Stimulated activated CD4-positive, alpha-beta T cell treated with anti-CD3 and anti-CD28 coated beads, Interleukin-12 subunit alpha, Interleukin-12 subunit beta, amount 100 ng/mL, for 24 hours (primary cell): ENCODE results near the gene IL4R.
A peak's percentile ranks its signal among the peaks of the same experiment; 100 is the strongest.

Experiments
- DNase-seq, 2 experiments: peaks; one replicate each; pipeline ENCODE4 v3.0.0-alpha.2; 2020; ENCODE audit warnings: low read depth in 2 of 2

Gene IL4R

DNA sequence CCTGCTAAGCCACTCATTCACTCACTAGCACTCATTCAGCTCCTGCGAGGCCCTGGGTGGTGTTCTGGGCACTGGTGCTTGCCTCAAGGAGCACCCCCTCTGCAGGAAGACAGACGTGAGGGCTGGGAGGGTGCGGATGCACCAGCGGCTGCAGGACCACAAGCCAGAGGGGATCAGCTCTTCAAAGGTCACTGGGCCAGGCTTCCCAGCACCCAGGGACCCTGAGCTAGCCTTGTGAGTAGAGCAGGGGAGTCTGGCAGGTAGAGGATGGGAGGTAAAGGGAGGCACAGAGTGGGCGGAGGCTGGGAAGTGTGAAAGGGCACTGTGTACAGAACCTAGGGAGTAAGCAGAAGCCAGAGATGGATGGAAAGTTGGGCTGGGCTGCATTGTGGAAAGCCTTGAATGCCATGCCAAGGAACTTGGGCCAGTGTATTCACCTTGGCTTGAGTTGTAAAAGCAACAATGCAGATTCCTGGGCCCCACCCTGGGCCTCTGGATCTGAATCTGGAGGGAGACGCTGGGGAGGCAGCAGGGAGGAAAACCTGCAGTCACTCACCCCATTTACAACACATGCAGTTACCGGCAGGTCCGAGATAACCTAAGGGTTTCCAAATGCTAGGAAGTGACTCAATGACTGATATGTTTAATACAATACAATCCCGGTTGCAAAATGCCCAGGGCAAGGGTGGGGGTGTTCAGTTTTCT, 1.7 kb downstream of the IL4R start:
- DNase-seq = peak in 1 of 2 experiments; percentile 51

GRCh38 chr16:27316038-27316680, 2.4 kb downstream of the IL4R start:
- DNase-seq = no peak

DNA sequence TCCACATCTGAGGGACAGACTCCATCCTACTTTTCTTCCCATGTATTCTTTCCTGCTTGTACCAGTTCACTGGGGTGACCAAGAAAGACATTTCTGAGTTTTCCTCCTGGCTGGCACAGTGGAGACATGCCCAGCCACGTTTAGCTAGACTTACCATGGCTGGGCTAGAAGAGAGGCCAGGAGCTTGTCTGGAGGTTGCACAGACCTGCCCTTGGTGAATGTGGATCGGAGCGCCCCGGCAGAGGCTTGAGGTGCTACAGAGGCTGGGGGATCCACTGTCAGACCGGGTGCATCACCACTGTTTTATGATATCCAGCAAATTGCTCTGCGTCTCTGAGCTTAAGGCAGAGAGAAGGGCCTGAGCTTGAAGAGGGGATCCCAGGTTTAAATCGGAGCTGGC, 3.5 kb downstream of the IL4R start:
- no peak for DNase-seq

GRCh38 chr16:27317738-27318391, 4.1 kb downstream of the IL4R start:
- DNase-seq = peak in 1 of 2 experiments; percentile 37

GRCh38 chr16:27318392-27319256, 4.8 kb downstream of the IL4R start:
- DNase-seq = peak in 1 of 2 experiments; percentile 37

GRCh38 chr16:27319257-27319965, 5.6 kb downstream of the IL4R start:
- no peak for DNase-seq

DNA sequence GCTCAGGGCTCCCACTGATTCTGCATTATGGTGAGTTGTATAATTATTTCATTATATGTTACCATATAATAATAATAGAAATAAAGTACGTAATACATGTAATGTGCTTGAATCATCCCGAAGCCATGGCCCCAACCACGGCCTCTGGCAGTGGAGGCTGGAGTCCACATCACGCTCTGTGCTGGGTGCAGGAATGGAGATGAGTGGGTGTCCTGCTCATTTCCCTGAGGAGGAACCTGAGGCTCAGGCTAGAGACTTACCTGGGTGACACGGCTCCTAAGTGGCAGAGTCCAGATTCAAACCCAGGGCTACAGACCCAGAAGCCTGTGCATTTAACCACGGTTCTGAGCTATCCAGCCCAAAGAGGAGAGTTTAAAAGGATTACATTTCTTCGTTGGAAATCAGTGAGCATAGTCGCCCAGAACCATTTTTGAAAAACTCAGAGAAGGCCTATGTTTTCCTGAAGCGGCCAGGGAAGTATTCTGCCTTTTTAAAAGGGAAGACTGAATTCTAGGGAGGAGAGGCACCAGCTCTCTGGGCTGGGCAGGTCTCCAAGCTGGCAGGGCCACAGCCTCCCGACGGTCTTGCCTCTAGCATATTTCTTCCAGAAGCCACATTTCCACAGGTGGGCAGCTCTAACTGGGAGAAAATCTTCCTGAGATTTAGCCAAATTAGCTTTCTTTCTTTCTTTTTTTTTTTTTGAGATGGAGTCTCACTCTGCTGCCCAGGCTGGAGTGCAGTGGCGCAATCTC, 6.7 kb downstream of the IL4R start:
- DNase-seq = no peak

GRCh38 chr16:27321013-27321915, 7.5 kb downstream of the IL4R start:
- DNase-seq = no peak

GRCh38 chr16:27322858-27323780, 9.3 kb downstream of the IL4R start:
- no peak for DNase-seq

GRCh38 chr16:27323781-27324561, 10.2 kb downstream of the IL4R start:
- no peak for DNase-seq

GRCh38 chr16:27324851-27325301, 11.1 kb downstream of the IL4R start:
- no peak for DNase-seq

- no peak for DNase-seq
Observed at GRCh38 chr16:27325736-27326135, 12.0 kb downstream of the IL4R start.

GRCh38 chr16:27326251-27326650, 12.5 kb downstream of the IL4R start:
- no peak for DNase-seq

- peak in 1 of 2 experiments; percentile 37 for DNase-seq
Observed at GRCh38 chr16:27326738-27327585, 13.2 kb downstream of the IL4R start.

DNA sequence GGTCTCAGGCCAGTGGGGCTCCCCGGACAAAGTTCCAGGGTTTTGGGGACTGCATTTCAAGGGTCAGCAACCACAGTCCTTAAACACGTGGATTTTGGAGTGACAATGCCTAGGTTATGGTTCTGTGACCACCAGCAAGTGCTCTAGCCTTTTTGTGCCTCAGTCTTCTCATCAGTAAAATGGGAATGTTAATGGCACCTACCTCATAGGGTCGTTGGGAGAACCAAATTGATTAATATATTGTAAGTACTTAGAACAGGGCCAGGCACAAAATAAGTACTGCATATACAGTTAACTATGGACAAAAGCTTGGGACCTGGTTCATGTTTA, 13.8 kb downstream of the IL4R start:
- DNase-seq = no peak

DNA sequence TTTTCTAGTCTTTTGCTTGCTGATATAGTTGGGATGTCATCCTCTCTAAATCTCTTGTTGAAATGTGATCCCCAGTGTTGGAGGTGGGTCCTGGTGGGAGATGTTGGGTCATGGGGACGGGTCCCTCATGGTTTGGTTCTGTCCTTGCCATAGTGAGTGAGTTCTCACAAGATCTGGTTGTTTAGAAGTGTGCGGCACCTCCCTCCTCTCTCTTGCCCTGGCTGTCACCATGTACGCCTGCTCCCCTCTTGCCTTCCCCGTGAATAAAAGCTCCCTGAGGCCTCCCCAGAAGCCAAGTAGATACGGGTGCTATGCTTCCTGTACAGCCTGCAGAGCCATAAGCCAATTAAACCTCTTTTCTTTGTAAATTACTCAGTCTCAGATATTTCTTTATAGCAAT, 15.2 kb downstream of the IL4R start:
- DNase-seq = no peak
